Stimulated activated CD8-positive, alpha-beta memory T cell treated with anti-CD3 and anti-CD28 coated beads, Interleukin-15, amount 100 ng/mL, for 1 hour (primary cell): Measurements from ENCODE around the gene SP4.
"Not testable (repeated sequence)": the region's sequence is repeated elsewhere in the genome, so short reads cannot be mapped to it uniquely, and the experiment has no call there.

Experiments
- DNase-seq: peaks from one replicate; pipeline ENCODE4 v3.0.0-alpha.2; 2020; ENCODE audit warnings: low read depth

SP4 gene

DNA sequence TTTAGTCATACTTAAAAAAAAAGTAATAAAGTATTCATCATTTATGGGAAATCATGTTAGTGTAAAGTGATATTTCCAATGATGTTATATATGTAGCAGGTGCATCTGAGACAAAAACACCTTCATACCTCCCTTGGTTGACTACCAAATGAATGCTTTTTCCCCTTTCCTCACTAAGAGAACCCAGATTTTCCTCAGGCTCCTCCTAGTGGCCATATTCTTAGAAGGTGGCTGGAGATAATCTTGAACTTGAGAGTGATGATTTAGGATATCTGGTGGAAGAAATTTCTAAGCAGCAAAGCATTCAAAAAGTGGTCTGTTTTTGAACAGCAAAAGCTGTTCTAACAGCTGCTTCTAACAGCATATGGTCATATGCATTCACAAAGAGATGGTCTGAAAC is 98.1 kb downstream of the SP4 start:
- DNase-seq = no peak

DNA sequence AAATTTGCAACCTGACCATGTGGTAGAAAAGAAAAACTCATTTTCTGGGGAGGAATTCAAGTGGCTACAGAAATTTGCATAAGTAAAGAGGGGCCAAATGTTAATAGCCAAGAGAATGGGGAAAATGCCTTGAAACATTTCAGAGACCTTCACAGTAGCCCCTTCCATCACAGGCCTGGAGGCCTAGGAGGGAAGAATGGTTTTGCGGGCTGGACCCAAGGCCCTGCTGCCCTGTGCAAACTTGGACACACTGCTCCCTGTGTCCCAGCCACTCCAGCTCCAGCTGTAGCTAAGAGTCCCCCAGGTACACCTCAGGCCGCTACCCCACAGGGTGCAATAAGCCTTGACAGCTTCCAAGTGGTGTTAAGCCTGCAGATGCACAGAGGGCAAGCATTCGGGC is 98.6 kb downstream of the SP4 start:
- DNase-seq = no peak

DNA sequence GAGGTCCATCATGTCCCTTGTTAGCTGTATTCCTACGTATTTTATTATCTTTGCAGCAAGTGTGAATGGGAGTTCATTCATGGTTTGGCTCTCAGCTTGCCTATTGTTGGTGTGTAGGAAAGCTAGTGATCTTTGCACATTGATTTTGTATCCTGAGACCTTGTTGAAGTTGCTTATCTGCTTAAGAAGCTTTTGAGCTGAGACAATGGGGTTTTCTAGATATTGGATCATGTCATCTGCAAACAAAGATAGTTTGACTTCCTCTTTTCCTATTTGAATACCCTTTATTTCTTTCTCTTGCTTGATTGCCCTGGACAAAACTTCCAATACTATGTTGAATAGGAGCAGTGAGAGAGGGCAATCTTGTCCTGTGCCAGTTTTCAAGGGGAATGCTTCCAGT is 104.6 kb downstream of the SP4 start:
- not testable (repeated sequence) for DNase-seq

DNA sequence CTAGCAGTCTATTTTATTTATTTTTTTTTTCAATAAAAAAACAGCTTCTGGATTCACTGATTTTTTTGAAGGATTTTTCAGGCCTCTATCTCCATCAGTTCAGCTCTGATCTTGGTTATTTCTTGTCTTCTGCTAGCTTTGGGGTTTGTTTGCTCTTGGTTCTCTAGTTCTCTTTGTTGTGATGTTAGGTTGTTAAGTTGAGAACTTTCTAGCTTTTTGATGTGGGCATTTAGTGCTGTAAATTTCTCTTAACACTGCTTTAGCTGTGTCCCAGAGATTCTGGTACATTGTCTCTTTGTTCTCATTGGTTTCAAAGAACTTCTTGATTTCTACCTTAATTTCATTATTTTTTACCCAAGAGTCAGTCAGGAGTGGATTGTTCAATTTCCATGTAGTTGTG is 105.8 kb downstream of the SP4 start:
- not testable (repeated sequence) for DNase-seq

DNA sequence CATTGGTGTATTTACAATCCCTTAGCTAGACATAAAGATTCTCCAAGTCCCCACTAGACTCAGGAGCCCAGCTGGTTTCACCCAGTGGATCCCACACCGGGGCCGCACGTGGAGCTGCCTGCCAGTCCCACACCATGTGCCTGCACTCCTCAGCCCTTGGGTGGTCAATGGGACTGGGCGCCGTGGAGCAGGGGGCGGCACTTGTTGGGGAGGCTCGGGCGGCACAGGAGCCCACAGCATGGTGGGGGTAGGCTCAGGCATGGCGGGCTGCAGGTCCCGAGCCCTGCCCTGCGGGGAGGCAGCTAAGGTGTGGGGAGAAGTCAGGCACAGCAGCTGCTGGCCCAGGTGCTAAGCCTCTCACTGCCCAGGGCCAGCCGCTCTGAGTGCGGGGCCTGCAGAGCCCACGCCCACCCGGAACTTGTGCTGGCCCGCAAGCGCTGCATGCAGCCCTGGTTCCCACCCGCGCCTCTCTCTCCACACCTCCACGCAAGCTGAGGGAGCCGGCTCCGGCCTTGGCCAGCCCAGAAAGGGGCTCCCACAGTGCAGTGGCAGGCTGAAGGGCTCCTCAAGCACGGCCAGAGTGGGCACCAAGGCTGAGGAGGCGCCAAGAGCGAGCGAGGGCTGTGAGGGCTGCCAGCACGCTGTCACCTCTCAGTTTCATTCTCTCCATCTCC is 108.7 kb downstream of the SP4 start:
- not testable (repeated sequence) for DNase-seq

DNA sequence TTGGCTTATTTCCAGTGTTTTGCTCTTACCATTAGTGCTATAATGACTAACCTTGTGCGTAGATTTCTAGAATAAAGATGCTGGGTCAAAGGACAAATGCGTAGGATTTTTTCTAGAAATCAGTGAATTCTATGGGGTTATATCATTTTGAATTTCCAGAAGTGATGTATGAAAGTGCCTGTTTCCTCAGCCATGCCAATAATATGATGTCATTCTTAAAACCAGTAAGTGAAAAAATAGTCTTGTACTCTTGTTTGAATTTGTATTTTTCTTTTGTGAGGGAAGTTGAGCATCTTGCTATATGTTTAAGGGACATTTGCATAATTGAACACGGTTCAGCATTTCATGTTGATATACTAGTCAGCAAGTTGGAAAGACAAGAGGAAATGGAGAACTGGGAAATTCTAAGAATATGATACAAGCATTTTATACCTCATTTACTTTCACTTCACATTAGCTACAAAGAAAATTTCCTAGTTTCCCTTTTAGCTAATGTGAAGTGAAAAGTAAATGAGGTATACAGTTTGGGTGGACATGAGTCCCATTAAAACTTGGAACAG is 111.1 kb downstream of the SP4 start:
- DNase-seq = no peak

- DNase-seq = no peak
Measured at GRCh38 chr7:21542891-21543527, 115.1 kb downstream of the SP4 start, which contains the start of gene DNAH11. DNAH11 (plus strand) TSS chr7:21543039; CDS start chr7:21543246, 207 bp downstream.

GRCh38 chr7:21543528-21544302 is 115.8 kb downstream of the SP4 start:
- no peak for DNase-seq

GRCh38 chr7:21544303-21544656 is 116.4 kb downstream of the SP4 start:
- no peak for DNase-seq

- no peak for DNase-seq
Measured at GRCh38 chr7:21544715-21545114, 116.8 kb downstream of the SP4 start.

- no peak for DNase-seq
Measured at GRCh38 chr7:21547501-21547900, 119.6 kb downstream of the SP4 start.

- no peak for DNase-seq
Measured at GRCh38 chr7:21548491-21548890, 120.6 kb downstream of the SP4 start.

DNA sequence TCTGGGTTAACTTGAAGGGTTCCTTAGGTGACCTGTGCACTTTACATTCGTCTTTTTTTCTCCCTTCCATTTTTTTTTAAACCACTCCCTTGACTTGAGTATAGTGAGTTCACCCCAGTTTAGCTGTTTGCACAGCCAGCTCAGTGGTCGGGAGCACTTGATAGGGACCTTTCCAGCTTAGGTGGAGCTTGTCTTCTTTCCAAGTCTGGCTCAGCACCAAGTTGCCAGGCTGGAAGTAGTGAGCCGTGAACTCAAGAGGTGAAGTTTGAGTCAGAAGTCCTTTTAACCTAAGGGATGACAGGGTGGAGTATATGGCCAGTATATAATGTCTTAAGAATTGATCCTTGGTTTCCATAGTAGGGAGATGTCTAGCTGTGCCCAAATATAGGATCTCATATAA is 122.2 kb downstream of the SP4 start:
- DNase-seq = no peak

DNA sequence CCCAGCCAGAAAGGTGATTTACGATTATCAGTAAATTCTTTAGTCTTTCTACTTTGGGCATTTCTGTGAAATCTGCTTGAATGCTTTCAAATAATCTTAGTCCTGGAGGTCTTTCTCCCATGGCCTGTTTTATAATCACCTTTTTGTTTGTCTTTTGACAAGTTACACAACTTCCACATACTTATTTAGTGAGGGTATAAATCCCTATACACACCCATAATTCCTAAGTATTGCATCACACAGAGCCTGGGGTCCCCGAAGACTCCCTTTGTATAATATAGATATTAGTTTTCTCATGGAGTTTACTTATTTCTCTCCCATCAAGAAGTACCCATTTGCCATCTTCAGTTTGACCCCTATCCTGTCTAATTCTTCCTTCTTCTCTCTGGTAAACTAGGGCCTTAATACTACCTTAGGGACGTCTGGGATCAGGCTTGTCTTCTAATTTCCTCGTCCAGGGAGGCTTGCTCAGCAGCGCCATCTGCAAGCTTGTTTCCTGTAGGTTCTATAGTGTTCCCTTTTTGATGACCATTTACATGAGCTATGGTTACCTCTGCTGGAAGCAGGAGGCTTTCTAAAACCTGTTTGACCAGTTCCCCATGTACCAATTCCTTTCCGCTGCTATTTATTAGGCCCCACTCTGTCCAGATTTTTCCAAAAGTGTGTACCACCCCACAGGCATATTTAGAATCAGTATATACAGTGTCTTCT is 123.1 kb downstream of the SP4 start:
- DNase-seq = no peak

- no peak for DNase-seq
Measured at GRCh38 chr7:21562385-21562784, 134.5 kb downstream of the SP4 start.
